Liver (tissue), 9 donors: ENCODE data around the gene MAEL. TPM values are rescaled to one million over a fixed set of nuclear protein-coding genes. Genes with fewer than 3 reads are reported as not detected.

ENCODE experiments used
- DNase-seq: peaks from one replicate; pipeline ENCODE4 v3.0.0-alpha.2; 2017; ENCODE audit warnings: low spot score
- H3K27ac ChIP-seq, 2 donors: one replicate each; pipeline ENCODE4 v1.7.0; 2013; ENCODE audit warnings: inconsistent platforms in 2 of 2, low read length in 2 of 2, control low read depth in 1 of 2, low read depth in 1 of 2, mild to moderate bottlenecking in 1 of 2
- H3K27me3 ChIP-seq, 4 donors: one replicate each; pipeline versions ENCODE4 v1.6.1 to v1.7.0; 2013; ENCODE audit warnings: low read length in 3 of 4, inconsistent platforms in 1 of 4, mild to moderate bottlenecking in 1 of 4, moderate library complexity in 1 of 4; ENCODE audit not compliant: control insufficient read depth in 4 of 4, insufficient read depth in 4 of 4
- H3K36me3 ChIP-seq, 4 donors: one replicate each; pipeline versions ENCODE4 v1.6.1 to v1.7.0; 2013; ENCODE audit warnings: low read length in 3 of 4, mild to moderate bottlenecking in 3 of 4, low read depth in 1 of 4, moderate library complexity in 1 of 4; ENCODE audit not compliant: control insufficient read depth in 4 of 4, insufficient read depth in 3 of 4
- H3K4me1 ChIP-seq, 4 donors: one replicate each; pipeline versions ENCODE4 v1.6.1 to v1.7.0; 2013; ENCODE audit warnings: low read length in 3 of 4, mild to moderate bottlenecking in 3 of 4, moderate library complexity in 1 of 4; ENCODE audit not compliant: control insufficient read depth in 4 of 4, insufficient read depth in 4 of 4
- H3K4me3 ChIP-seq, 3 donors: one replicate each; pipeline versions ENCODE4 v1.6.1 to v1.7.0; 2013; ENCODE audit warnings: low read length in 3 of 3, control low read depth in 1 of 3, low read depth in 1 of 3, mild to moderate bottlenecking in 1 of 3
- H3K9ac ChIP-seq, 2 donors: one replicate each; pipeline ENCODE4 v1.7.0; 2013; ENCODE audit warnings: low read length in 2 of 2, mild to moderate bottlenecking in 2 of 2, moderate library complexity in 2 of 2, control low read depth in 1 of 2, low read depth in 1 of 2
- H3K9me3 ChIP-seq, 4 donors: one replicate each; pipeline versions ENCODE4 v1.6.1 to v1.7.0; 2013; ENCODE audit warnings: low read length in 3 of 4; ENCODE audit not compliant: control insufficient read depth in 4 of 4
- CTCF ChIP-seq: fragments of 150-350 bp; IDR thresholded peaks from 2 replicates; pipeline ENCODE4 v1.5.1; 2017; ENCODE audit warnings: improper control_type of control experiment, low read depth, low read length; ENCODE audit not compliant: missing input control
- EGR1 ChIP-seq, 2 donors: IDR thresholded peaks; 2 replicates each; pipeline ENCODE4 v1.6.1; 2016 to 2018; ENCODE audit warnings: antibody characterized with exemption in 2 of 2, low read depth in 2 of 2
- FOXA1 ChIP-seq: IDR thresholded peaks from 2 replicates; pipeline ENCODE4 v1.6.1; 2016; ENCODE audit warnings: antibody characterized with exemption
- FOXA2 ChIP-seq: IDR thresholded peaks from 2 replicates; pipeline ENCODE4 v1.6.1; 2016; ENCODE audit warnings: antibody characterized with exemption
- GABPA ChIP-seq, 2 donors: IDR thresholded peaks in 1 of 2; conservative IDR thresholded peaks in 1 of 2; 2 replicates each; pipeline ENCODE4 v1.6.1; 2016; ENCODE audit warnings: antibody characterized with exemption in 2 of 2, mild to moderate bottlenecking in 1 of 2, moderate library complexity in 1 of 2
- HNF4A ChIP-seq, 2 donors: conservative IDR thresholded peaks; 2 replicates each; pipeline ENCODE4 v1.6.1; 2016; ENCODE audit warnings: antibody characterized with exemption in 2 of 2, mild to moderate bottlenecking in 2 of 2
- HNF4G ChIP-seq: IDR thresholded peaks from 2 replicates; pipeline ENCODE4 v1.6.1; 2016; ENCODE audit warnings: antibody characterized with exemption
- JUND ChIP-seq, 2 donors: IDR thresholded peaks; 2 replicates each; pipeline ENCODE4 v1.6.1; 2016; ENCODE audit warnings: antibody characterized with exemption in 2 of 2
- NR2F2 ChIP-seq: IDR thresholded peaks from 2 replicates; pipeline ENCODE4 v1.6.1; 2016; ENCODE audit warnings: antibody characterized with exemption
- RAD21 ChIP-seq, 2 donors: IDR thresholded peaks; 2 replicates each; pipeline ENCODE4 v1.6.1; 2016; ENCODE audit warnings: antibody characterized with exemption in 2 of 2, mild to moderate bottlenecking in 2 of 2
- REST ChIP-seq: IDR thresholded peaks from 2 replicates; pipeline ENCODE4 v1.6.1; 2016; ENCODE audit warnings: antibody characterized with exemption, mild to moderate bottlenecking
- RXRA ChIP-seq, 2 donors: IDR thresholded peaks; 2 replicates each; pipeline ENCODE4 v1.6.1; 2017 to 2018; ENCODE audit warnings: antibody characterized with exemption in 2 of 2, mild to moderate bottlenecking in 1 of 2
- SP1 ChIP-seq: IDR thresholded peaks from 2 replicates; pipeline ENCODE4 v1.6.1; 2018; ENCODE audit warnings: antibody characterized with exemption, mild to moderate bottlenecking
- TAF1 ChIP-seq: conservative IDR thresholded peaks from 2 replicates; pipeline ENCODE4 v1.6.1; 2016; ENCODE audit warnings: antibody characterized with exemption, mild to moderate bottlenecking
- YY1 ChIP-seq: IDR thresholded peaks from 2 replicates; pipeline ENCODE4 v1.6.1; 2016; ENCODE audit warnings: antibody characterized with exemption, mild to moderate bottlenecking
- ZBTB33 ChIP-seq: IDR thresholded peaks from 2 replicates; pipeline ENCODE4 v1.6.1; 2016; ENCODE audit warnings: antibody characterized with exemption
- WGBS: extraction: QIAGEN DNeasy Blood & Tissue Kit; methylation state at CpG from one replicate; pipeline ENCODE4 v1.1.7; 2013; 5-methylcytosine and 5-hydroxymethylcytosine counted together
- polyA plus RNA-seq, 2 donors: library from polyadenylated mRNA; stranded (reverse) in 1 of 2; unstranded in 1 of 2; fragments of 200-250 nt in 1 of 2; fragments of >200 nt in 1 of 2; fragmentation: Nextera tagmentation in 1 of 2; extraction: Ambion mirVana in 1 of 2; gene quantifications; one replicate each; pipeline versions ENCODE4 v1.2.1 to v1.2.3, GENCODE V29; 2013 to 2015
- total RNA-seq, 2 donors: library from RNA; depleted of rRNA; stranded (reverse); fragments of >200 nt; gene quantifications; one replicate each; pipeline ENCODE4 v1.2.3, GENCODE V29; 2014
- TF ChIP-seq, protein P1 (sequence below): IDR thresholded peaks from 2 replicates; pipeline ENCODE4 v1.6.1; 2016; ENCODE audit warnings: antibody characterized with exemption
- TF ChIP-seq, protein P2 (sequence below): IDR thresholded peaks from 2 replicates; pipeline ENCODE4 v1.6.1; 2016; ENCODE audit warnings: antibody characterized with exemption
- donor health status: healthy.
- donor health status: healthy.
- donor health status: healthy.
- donor health status: healthy.
- donor health status: healthy.

Gene MAEL
- total and polyA plus RNA-seq, 4 donors = 0.14 to 0.23 TPM; not detected in 2

GRCh38 chr1:167061073-167061464, 72.0 kb downstream of the MAEL start (continued):
- TF ChIP-seq REST = no peak
- no peak for TF ChIP-seq GABPA (IDR thresholded peaks at IDR 0.05 in 1 of 2, conservative IDR thresholded peaks at IDR 0.05 in 1 of 2)
- no peak for TF ChIP-seq FOXA2
- TF ChIP-seq TAF1 = no peak
- TF ChIP-seq HNF4A (conservative IDR thresholded peaks at IDR 0.05) = no peak

GRCh38 chr1:167064621-167065020, 75.5 kb downstream of the MAEL start:
- H3K9ac ChIP-seq = no peak overlapping the region
- H3K4me1 ChIP-seq = peaks cover 0 to 2% (median 0%) of the 10 kb centered on the region in 4 donors
- no peak overlapping the region for H3K4me3 ChIP-seq
- H3K9me3 ChIP-seq = no peaks in the 10 kb centered on the region
- no peak for DNase-seq
- no peaks in the 10 kb centered on the region for H3K27me3 ChIP-seq
- no peaks in the 10 kb centered on the region for H3K36me3 ChIP-seq
- TF ChIP-seq HNF4G (no peak), HNF4A (conservative IDR thresholded peaks at IDR 0.05) (no peak), REST (no peak), NR2F2 (no peak), RAD21 (IDR thresholded peaks at IDR 0.05) (no peak), TAF1 (no peak), FOXA2 (no peak), EGR1 (IDR thresholded peaks at IDR 0.05; ENCODE audit: low read depth in 2 of 2) (no peak), FOXA1 (no peak), ZBTB33 (no peak), YY1 (no peak), GABPA (IDR thresholded peaks at IDR 0.05 in 1 of 2, conservative IDR thresholded peaks at IDR 0.05 in 1 of 2) (no peak), JUND (IDR thresholded peaks at IDR 0.05) (no peak), RXRA (IDR thresholded peaks at IDR 0.05) (no peak), CTCF (no peak), SP1 (no peak)
- TF ChIP-seq, protein P1, sequence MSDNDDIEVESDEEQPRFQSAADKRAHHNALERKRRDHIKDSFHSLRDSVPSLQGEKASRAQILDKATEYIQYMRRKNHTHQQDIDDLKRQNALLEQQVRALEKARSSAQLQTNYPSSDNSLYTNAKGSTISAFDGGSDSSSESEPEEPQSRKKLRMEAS = no peak
- TF ChIP-seq, protein P2, sequence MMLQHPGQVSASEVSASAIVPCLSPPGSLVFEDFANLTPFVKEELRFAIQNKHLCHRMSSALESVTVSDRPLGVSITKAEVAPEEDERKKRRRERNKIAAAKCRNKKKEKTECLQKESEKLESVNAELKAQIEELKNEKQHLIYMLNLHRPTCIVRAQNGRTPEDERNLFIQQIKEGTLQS = no peak
- 82% methylated on average over 9 of the region's 9 CpGs for WGBS
- H3K27ac ChIP-seq = no peak overlapping the region
